GM12878 (cell line): ENCODE data around the gene STRA8. TPM values are rescaled to one million over a fixed set of nuclear protein-coding genes. Genes with fewer than 3 reads are reported as not detected.

ENCODE experiments used
- ATAC-seq: fragments of 200-7000 bp; cut with Tn5 transposase; 3 replicates; pipeline ENCODE4 v1.9.1; 2020; ENCODE audit warnings: mild to moderate bottlenecking, moderate library complexity
- BruUV-seq: library from RNA; stranded (reverse); fragments of 400-500 nt; replicated peaks from 2 replicates; lab custom pipeline; 2021; lab: Mats Ljungman, UMichigan
- CTCF ChIA-PET: fragments of 300-600 bp; sonication (Branson Sonifier 250); formaldehyde crosslinking; extraction: SDS; loops from one replicate; lab custom pipeline; 2021; ENCODE audit warnings: inconsistent platforms; lab: Yijun Ruan, JAX
- POLR2A ChIA-PET: fragments of 350-600 bp; formaldehyde crosslinking; extraction: SDS; loops from one replicate; lab custom pipeline; 2021; ENCODE audit warnings: inconsistent platforms; lab: Charles Lee
- RAD21 ChIA-PET: fragments of 300-600 bp; sonication (Branson Sonifier 250); formaldehyde crosslinking; loops from one replicate; lab custom pipeline; 2023; ENCODE audit warnings: antibody characterized with exemption; ENCODE audit not compliant: unreplicated experiment; lab: Charles Lee
- SMC1A ChIA-PET: fragments of 300-600 bp; sonication (Branson Sonifier 250); formaldehyde crosslinking; loops from one replicate; lab custom pipeline; 2023; ENCODE audit not compliant: unreplicated experiment, uncharacterized antibody; lab: Charles Lee
- DNase-seq: peaks from one replicate; pipeline ENCODE4 v3.0.0-alpha.2; 2011; ENCODE audit warnings: low read depth, low spot score
- FAIRE-seq: peaks from 3 replicates; lab custom pipeline; 2011; peaks lifted over from hg19 to GRCh38; lab: Jason Lieb, UNC
- H2AFZ ChIP-seq: 2 replicates; pipeline ENCODE4 v1.6.0; 2011; ENCODE audit warnings: low read depth, low read length, control low read depth; ENCODE audit not compliant: control insufficient read depth
- H3K27ac ChIP-seq: 2 replicates; pipeline ENCODE4 v1.5.1; 2011; ENCODE audit warnings: control low read depth; ENCODE audit not compliant: control insufficient read depth, insufficient read depth
- H3K27me3 ChIP-seq, 2 experiments: replicated peaks in 1 of 2; 2 replicates each; pipeline versions ENCODE4 v1.6.0 to v1.6.1; 2011; ENCODE audit warnings: low read length in 1 of 2; ENCODE audit not compliant: control insufficient read depth in 2 of 2, insufficient read depth in 2 of 2
- H3K36me3 ChIP-seq, 2 experiments: 2 replicates each; pipeline ENCODE4 v1.5.1; 2011; ENCODE audit warnings: low read length in 1 of 2; ENCODE audit not compliant: control insufficient read depth in 2 of 2, insufficient read depth in 2 of 2
- H3K4me1 ChIP-seq: 2 replicates; pipeline ENCODE4 v1.6.1; 2011; ENCODE audit warnings: mild to moderate bottlenecking, low read length, moderate library complexity, mixed read lengths; ENCODE audit not compliant: control insufficient read depth, insufficient read depth
- H3K4me2 ChIP-seq: 2 replicates; pipeline ENCODE4 v1.6.0; 2011; ENCODE audit warnings: control low read depth; ENCODE audit not compliant: control insufficient read depth, insufficient read depth
- H3K4me3 ChIP-seq: fragments of 200-600 bp; sonication (generic); 2 replicates; pipeline ENCODE4 v1.5.1; 2016
- H3K79me2 ChIP-seq: 2 replicates; pipeline ENCODE4 v1.6.0; 2011; ENCODE audit warnings: low read length; ENCODE audit not compliant: control insufficient read depth, insufficient read depth
- H3K9ac ChIP-seq: 2 replicates; pipeline ENCODE4 v1.8.0; 2011; ENCODE audit warnings: low read length, control low read depth, mixed read lengths; ENCODE audit not compliant: control insufficient read depth, insufficient read depth
- H3K9me3 ChIP-seq: replicated peaks from 3 replicates; pipeline ENCODE4 v1.5.1; 2011; ENCODE audit warnings: mild to moderate bottlenecking, low read length; ENCODE audit not compliant: control insufficient read depth, insufficient read depth
- H4K20me1 ChIP-seq: 2 replicates; pipeline ENCODE4 v1.6.0; 2011; ENCODE audit not compliant: control insufficient read depth, insufficient read depth
- DPF2 ChIP-seq: fragments of 450-650 bp; IDR thresholded peaks from 2 replicates; pipeline ENCODE4 v1.6.1; 2017; ENCODE audit warnings: mild to moderate bottlenecking
- EP300 ChIP-seq, 2 experiments: fragments of 150-350 bp in 1 of 2; IDR thresholded peaks; 2 replicates each; pipeline ENCODE4 v1.6.1; 2011 to 2012; ENCODE audit warnings: low read depth in 2 of 2, low read length in 2 of 2, borderline replicate concordance in 1 of 2, improper control_type of control experiment in 1 of 2, inconsistent platforms in 1 of 2; ENCODE audit not compliant: control insufficient read depth in 1 of 2
- IKZF1 ChIP-seq: fragments of 450-650 bp; conservative IDR thresholded peaks from 2 replicates; pipeline ENCODE4 v1.6.1; 2017; ENCODE audit warnings: antibody characterized with exemption, mild to moderate bottlenecking
- MEF2B ChIP-seq: fragments of 450-650 bp; IDR thresholded peaks from 2 replicates; pipeline ENCODE4 v1.6.1; 2018; ENCODE audit warnings: mild to moderate bottlenecking, moderate library complexity; ENCODE audit not compliant: partially characterized antibody, poor library complexity, severe bottlenecking
- NBN ChIP-seq: fragments of 450-650 bp; IDR thresholded peaks from 2 replicates; pipeline ENCODE4 v1.6.1; 2016
- NFXL1 ChIP-seq: fragments of 450-650 bp; IDR thresholded peaks from 2 replicates; pipeline ENCODE4 v1.6.1; 2017; ENCODE audit warnings: antibody characterized with exemption, mild to moderate bottlenecking, borderline replicate concordance
- PAX8 ChIP-seq: fragments of 450-650 bp; IDR thresholded peaks from 2 replicates; pipeline ENCODE4 v1.6.1; 2017; ENCODE audit warnings: mild to moderate bottlenecking, moderate library complexity
- RAD51 ChIP-seq: fragments of 450-650 bp; IDR thresholded peaks from 2 replicates; pipeline ENCODE4 v1.6.1; 2016; ENCODE audit warnings: moderate library complexity, mild to moderate bottlenecking, inconsistent platforms
- SIN3A ChIP-seq: IDR thresholded peaks from 2 replicates; pipeline ENCODE4 v1.6.1; 2012; ENCODE audit warnings: low read depth, low read length, improper control_type of control experiment
- SREBF2 ChIP-seq: IDR thresholded peaks from 2 replicates; pipeline ENCODE4 v1.6.1; 2012; ENCODE audit warnings: mild to moderate bottlenecking, low read length
- STAT1 ChIP-seq: fragments of 450-650 bp; conservative IDR thresholded peaks from 2 replicates; pipeline ENCODE4 v1.6.1; 2014; ENCODE audit warnings: antibody characterized with exemption, mild to moderate bottlenecking
- TBL1XR1 ChIP-seq: IDR thresholded peaks from 2 replicates; pipeline ENCODE4 v1.6.1; 2012; ENCODE audit warnings: low read depth, low read length, improper control_type of control experiment
- YY1 ChIP-seq: IDR thresholded peaks from 2 replicates; pipeline ENCODE4 v1.6.1; 2011; ENCODE audit warnings: low read depth, mild to moderate bottlenecking, low read length
- ZZZ3 ChIP-seq: IDR thresholded peaks from 2 replicates; pipeline ENCODE4 v1.6.1; 2011; ENCODE audit warnings: low read depth; ENCODE audit not compliant: control insufficient read depth, insufficient read length
- WGBS: methylation state at CpG from one replicate; pipeline ENCODE4 v1.1.6; 2016; ENCODE audit warnings: low lambda C conversion rate; ENCODE audit not compliant: insufficient replicate concordance, insufficient coverage; ENCODE audit errors: missing lambda C conversion rate; 5-methylcytosine and 5-hydroxymethylcytosine counted together
- in situ Hi-C: fragments of 300-500 bp; cut with MboI; formaldehyde crosslinking; loops from 9 replicates; pipeline ENCODE4 v1.14.3; 2018; ENCODE audit warnings: mixed read lengths
- intact Hi-C: fragments of 100-400 bp; cut with micrococcal nuclease; formaldehyde crosslinking; loops from one replicate; pipeline ENCODE4 v1.14.2; 2022; ENCODE audit not compliant: unreplicated experiment
- polyA plus RNA-seq, 11 experiments: library from polyadenylated mRNA; depleted of rRNA in 4 of 11; unstranded in 6 of 11; stranded (reverse) in 5 of 11; fragments of >200 nt; fragmentation: Nextera tagmentation in 4 of 11; fragmentation: Illumina TruSeq in 1 of 11; extraction: Ambion mirVana in 4 of 11; extraction: Trizol in 1 of 11; gene quantifications; 1 replicate in 1 of 11; 2 replicates in 10 of 11; pipeline versions ENCODE4 v1.2.1 to v1.2.3, GENCODE V29; 2011 to 2016; ENCODE audit warnings: inconsistent platforms in 2 of 11, missing spikeins in 2 of 11, low read depth in 1 of 11
- total RNA-seq, 4 experiments: library from RNA; depleted of rRNA in 3 of 4; stranded (reverse); fragments of >200 nt in 3 of 4; fragmentation: Illumina TruSeq in 1 of 4; extraction: Trizol in 1 of 4; gene quantifications; 2 replicates each; pipeline versions ENCODE4 v1.2.1 to v1.2.3, GENCODE V29; 2013 to 2021
- TF ChIP-seq, protein P1 (sequence below): IDR thresholded peaks from 2 replicates; pipeline ENCODE4 v1.6.1; 2011; ENCODE audit warnings: low read depth, mild to moderate bottlenecking, low read length, moderate library complexity, borderline replicate concordance; ENCODE audit errors: extremely low read depth
- TF ChIP-seq, protein P2 (sequence below): IDR thresholded peaks from 2 replicates; pipeline ENCODE4 v1.6.1; 2012; ENCODE audit warnings: low read depth, low read length, improper control_type of control experiment
- TF ChIP-seq, protein P3 (sequence below): fragments of 450-650 bp; IDR thresholded peaks from 2 replicates; pipeline ENCODE4 v1.6.1; 2016; ENCODE audit warnings: mild to moderate bottlenecking

The STRA8 gene
- total and polyA plus RNA-seq, 10 of the 15 experiments (the other 5 are each of a cell fraction or from before 2014, with no cell fraction given) = 0.15 TPM; not detected in 9

DNA sequence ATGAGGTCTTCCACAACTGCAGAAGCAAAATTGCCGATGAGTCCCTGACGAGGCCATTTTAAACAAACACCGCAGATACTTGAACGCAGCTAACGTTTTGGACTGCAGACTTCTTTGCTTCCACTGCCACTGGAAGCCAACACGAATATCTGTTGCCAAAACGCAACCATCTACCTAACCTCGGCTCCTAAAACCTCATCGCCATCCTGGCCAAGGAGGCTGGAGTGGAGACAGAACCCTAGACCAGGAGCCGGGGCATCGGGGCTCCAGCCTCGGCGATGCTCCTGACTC lies 22.8 kb upstream of the STRA8 start:
- Histone ChIP-seq H3K4me3 (peak overlapping the region; percentile 99), H2AFZ (peak overlapping the region; percentile 92), H3K9ac (peak overlapping the region; percentile 92), H3K4me1 (peaks cover 44% of the 10 kb centered on the region), H3K27ac (peak overlapping the region; percentile 91), H3K79me2 (peaks cover 49% of the 10 kb centered on the region), H3K9me3 (no peaks in the 10 kb centered on the region; the same call in 2 of the 3 replicates), H3K27me3 (no peaks in the 10 kb centered on the region), H4K20me1 (no peaks in the 10 kb centered on the region), H3K4me2 (peak overlapping the region; percentile 99), H3K36me3 (peaks cover 0 to 6% of the 10 kb centered on the region in 2 experiments; a peak in 1 of 4 replicates)
- WGBS = 1% methylated on average over 13 of the region's 13 CpGs
- ChIA-PET SMC1A (interaction anchor here (1.1 to 10.8 kb wide), 11 partner anchors 8 to 224 kb away, joined by 3 to 251 read pairs (median 16); partner anchors contain the start of genes AGBL3 and CYREN), CTCF (interaction anchor here (0.7 to 10.4 kb wide), 8 partner anchors 9 to 223 kb away, joined by 3 to 109 read pairs (median 4); partner anchors contain the start of gene CYREN), RAD21 (interaction anchor here (0.7 to 11.2 kb wide), 15 partner anchors 13 to 223 kb away, joined by 3 to 230 read pairs (median 8); partner anchors contain the start of genes AGBL3, CYREN and TMEM140), POLR2A (interaction anchor here (0.8 to 10.8 kb wide), 15 partner anchors 9 to 225 kb away, joined by 3 to 299 read pairs (median 6); partner anchors contain the start of genes AGBL3 and CYREN)
- TF ChIP-seq NFXL1 (no peak), ZZZ3 (no peak), YY1 (peak; percentile 40; the same call in 1 of the 2 replicates), RAD51 (no peak), MEF2B (peak; percentile 22), SREBF2 (no peak), IKZF1 (no peak; the same call in 1 of the 2 replicates), DPF2 (0 out of 2 replicates have a peak, but pooled peaks have one; percentile 21), SIN3A (peak; percentile 24; the same call in 1 of the 2 replicates), TBL1XR1 (no peak), NBN (0 out of 2 replicates have a peak, but pooled peaks have one; percentile 10), STAT1 (no peak), EP300 (IDR thresholded peaks at IDR 0.05; ENCODE audit: borderline replicate concordance in 1 of 2, control insufficient read depth in 1 of 2, low read depth in 2 of 2, low read length in 2 of 2) (no peak), PAX8 (no peak)
- TF ChIP-seq, protein P1, sequence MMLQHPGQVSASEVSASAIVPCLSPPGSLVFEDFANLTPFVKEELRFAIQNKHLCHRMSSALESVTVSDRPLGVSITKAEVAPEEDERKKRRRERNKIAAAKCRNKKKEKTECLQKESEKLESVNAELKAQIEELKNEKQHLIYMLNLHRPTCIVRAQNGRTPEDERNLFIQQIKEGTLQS = no peak
- TF ChIP-seq, protein P2, sequence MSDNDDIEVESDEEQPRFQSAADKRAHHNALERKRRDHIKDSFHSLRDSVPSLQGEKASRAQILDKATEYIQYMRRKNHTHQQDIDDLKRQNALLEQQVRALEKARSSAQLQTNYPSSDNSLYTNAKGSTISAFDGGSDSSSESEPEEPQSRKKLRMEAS = no peak
- TF ChIP-seq, protein P3, sequence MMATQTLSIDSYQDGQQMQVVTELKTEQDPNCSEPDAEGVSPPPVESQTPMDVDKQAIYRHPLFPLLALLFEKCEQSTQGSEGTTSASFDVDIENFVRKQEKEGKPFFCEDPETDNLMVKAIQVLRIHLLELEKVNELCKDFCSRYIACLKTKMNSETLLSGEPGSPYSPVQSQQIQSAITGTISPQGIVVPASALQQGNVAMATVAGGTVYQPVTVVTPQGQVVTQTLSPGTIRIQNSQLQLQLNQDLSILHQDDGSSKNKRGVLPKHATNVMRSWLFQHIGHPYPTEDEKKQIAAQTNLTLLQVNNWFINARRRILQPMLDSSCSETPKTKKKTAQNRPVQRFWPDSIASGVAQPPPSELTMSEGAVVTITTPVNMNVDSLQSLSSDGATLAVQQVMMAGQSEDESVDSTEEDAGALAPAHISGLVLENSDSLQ = no peak
- BruUV-seq = no TSS peak
- peak; percentile 0; the same call in 1 of the 3 replicates for ATAC-seq
- in situ Hi-C loops = no loop called here
- DNase-seq = no peak
- intact Hi-C loops = no loop called here
- no peak for FAIRE-seq
